K562 (cell line): ENCODE data around the gene RAP1GAP2. TPM values are rescaled to one million over a fixed set of nuclear protein-coding genes. Genes with fewer than 3 reads are reported as not detected.

ENCODE experiments used
- ATAC-seq: fragments of 200-7000 bp; cut with Tn5 transposase; 3 replicates; pipeline ENCODE4 v1.9.1; 2020; ENCODE audit warnings: moderate library complexity
- BruUV-seq: library from RNA; stranded (reverse); fragments of 400-500 nt; replicated peaks from 2 replicates; lab custom pipeline; 2021; lab: Mats Ljungman, UMichigan
- CTCF ChIA-PET: fragments of 300-600 bp; formaldehyde crosslinking; extraction: SDS; loops from one replicate; lab custom pipeline; 2021; ENCODE audit warnings: low intra/inter-chr PET ratio; lab: Yijun Ruan, JAX
- POLR2A ChIA-PET: fragments of 300-600, 350-650 bp; sonication (Branson Sonifier 250); formaldehyde crosslinking; extraction: SDS; loops from one replicate; lab custom pipeline; 2021; ENCODE audit warnings: antibody characterized with exemption, inconsistent platforms; lab: Yijun Ruan, JAX
- DNase-seq, 4 experiments: peaks; one replicate each; pipeline versions ENCODE4 v3.0.0 to v3.0.0-alpha.2; 2011 to 2018; ENCODE audit warnings: low spot score in 3 of 4, mixed read lengths in 3 of 4; ENCODE audit errors: extremely low read depth in 1 of 4
- FAIRE-seq: peaks from 2 replicates; lab custom pipeline; 2011; peaks lifted over from hg19 to GRCh38; lab: Jason Lieb, UNC
- H2AFZ ChIP-seq: 2 replicates; pipeline ENCODE4 v1.6.0; 2011; ENCODE audit warnings: low read depth, low read length, control low read depth, inconsistent platforms
- H3K27ac ChIP-seq: fragments of 200-600 bp; 3 replicates; pipeline ENCODE4 v1.8.0; 2011; ENCODE audit warnings: low read depth, mild to moderate bottlenecking, control low read depth, inconsistent platforms, low read length, moderate library complexity, mixed read lengths; ENCODE audit errors: extremely low read depth
- H3K27me3 ChIP-seq, 2 experiments: fragments of 300-600 bp in 1 of 2; 2 replicates in 1 of 2; 3 replicates in 1 of 2; pipeline versions ENCODE4 v1.6.0 to v1.8.0; 2011; ENCODE audit warnings: inconsistent platforms in 2 of 2, low read length in 2 of 2, mild to moderate bottlenecking in 1 of 2, mixed read lengths in 1 of 2, moderate library complexity in 1 of 2; ENCODE audit not compliant: control insufficient read depth in 2 of 2, insufficient read depth in 2 of 2
- H3K36me3 ChIP-seq: fragments of 300-600 bp; 3 replicates; pipeline ENCODE4 v1.8.0; 2011; ENCODE audit warnings: mild to moderate bottlenecking, low read length, inconsistent platforms; ENCODE audit not compliant: control insufficient read depth, insufficient read depth
- H3K4me1 ChIP-seq, 2 experiments: fragments of 200-600 bp in 1 of 2; replicated peaks in 1 of 2; 2 replicates in 1 of 2; 3 replicates in 1 of 2; pipeline versions ENCODE4 v1.5.1 to v1.8.0; 2011; ENCODE audit warnings: inconsistent platforms in 2 of 2, low read length in 2 of 2, mild to moderate bottlenecking in 1 of 2, mixed read lengths in 1 of 2, moderate library complexity in 1 of 2; ENCODE audit not compliant: control insufficient read depth in 2 of 2, insufficient read depth in 2 of 2
- H3K4me2 ChIP-seq: 2 replicates; pipeline ENCODE4 v1.6.1; 2011; ENCODE audit warnings: low read length, control low read depth, inconsistent platforms, mixed read lengths; ENCODE audit not compliant: insufficient read depth
- H3K4me3 ChIP-seq: fragments of 200-600 bp; sonication (generic), shearing (Covaris generic); 2 replicates; pipeline ENCODE4 v1.5.1; 2016; ENCODE audit warnings: control low read depth, inconsistent platforms
- H3K79me2 ChIP-seq: fragments of 200-600 bp; 3 replicates; pipeline ENCODE4 v1.8.0; 2011; ENCODE audit warnings: low read length, inconsistent platforms; ENCODE audit not compliant: control insufficient read depth, insufficient read depth
- H3K9ac ChIP-seq, 2 experiments: 2 replicates each; pipeline versions ENCODE4 v1.6.0 to v1.6.1; 2011; ENCODE audit warnings: low read depth in 2 of 2, low read length in 2 of 2, control low read depth in 1 of 2, inconsistent platforms in 1 of 2, mild to moderate bottlenecking in 1 of 2, mixed read lengths in 1 of 2; ENCODE audit not compliant: insufficient read depth in 1 of 2
- H3K9me1 ChIP-seq: one replicate; pipeline ENCODE4 v1.6.0; 2011; ENCODE audit warnings: inconsistent platforms, mild to moderate bottlenecking, low read length, moderate library complexity; ENCODE audit not compliant: control insufficient read depth, insufficient read depth
- H3K9me3 ChIP-seq: replicated peaks from 2 replicates; pipeline ENCODE4 v1.5.1; 2011; ENCODE audit warnings: low read depth, low read length, inconsistent platforms; ENCODE audit not compliant: control insufficient read depth, insufficient read depth
- H4K20me1 ChIP-seq: replicated peaks from 2 replicates; pipeline ENCODE4 v1.6.1; 2011; ENCODE audit warnings: low read length, inconsistent platforms, mixed read lengths; ENCODE audit not compliant: control insufficient read depth, insufficient read depth
- CHD1 ChIP-seq: fragments of 200-600 bp; sonication (generic); IDR thresholded peaks from one replicate; pipeline ENCODE4 v1.6.1; 2012; ENCODE audit warnings: mild to moderate bottlenecking, moderate library complexity, low read length, inconsistent platforms
- CREB1 ChIP-seq, 2 experiments: sonication (generic) in 1 of 2; formaldehyde crosslinking in 1 of 2; IDR thresholded peaks; 2 replicates each; pipeline versions ENCODE4 v1.6.1 to v1.8.0; 2012 to 2022; ENCODE audit warnings: inconsistent platforms in 1 of 2, mild to moderate bottlenecking in 1 of 2, missing genetic modification reagents in 1 of 2, moderate library complexity in 1 of 2
- ETS2 ChIP-seq: IDR thresholded peaks from 2 replicates; pipeline ENCODE4 v1.6.1; 2016; ENCODE audit warnings: borderline replicate concordance, missing genetic modification characterization, mild to moderate bottlenecking, moderate library complexity, missing compliant biosample characterization; ENCODE audit not compliant: poor library complexity, severe bottlenecking
- HNRNPUL1 ChIP-seq: fragments of 200-400 bp; formaldehyde crosslinking; IDR thresholded peaks from 2 replicates; pipeline ENCODE4 v1.6.1; 2017; ENCODE audit warnings: low read length
- KLF6 ChIP-seq: fragments of 250-450 bp; sonication (Bioruptor Pico); IDR thresholded peaks from 2 replicates; pipeline ENCODE4 v1.4.0; 2020; ENCODE audit warnings: mild to moderate bottlenecking, moderate library complexity, borderline replicate concordance
- NCOA6 ChIP-seq: fragments of 450-650 bp; IDR thresholded peaks from 2 replicates; pipeline ENCODE4 v1.6.1; 2017; ENCODE audit warnings: mild to moderate bottlenecking
- RFX1 ChIP-seq: fragments of 450-650 bp; IDR thresholded peaks from 2 replicates; pipeline ENCODE4 v1.6.1; 2016; ENCODE audit warnings: mild to moderate bottlenecking, moderate library complexity
- SNIP1 ChIP-seq: fragments of 450-650 bp; IDR thresholded peaks from 2 replicates; pipeline ENCODE4 v1.7.1; 2017; ENCODE audit warnings: low read depth, mild to moderate bottlenecking
- THAP12 ChIP-seq: fragments of 250-450 bp; sonication (Bioruptor Pico); IDR thresholded peaks from 2 replicates; pipeline ENCODE4 v1.9.0; 2021; ENCODE audit warnings: mild to moderate bottlenecking, inconsistent platforms
- WGBS: fragments of 100-300 bp; shearing (Covaris generic); methylation state at CpG from one replicate; pipeline ENCODE4 v1.1.6; 2016; ENCODE audit warnings: low coverage, mixed read lengths; ENCODE audit not compliant: insufficient coverage; ENCODE audit errors: missing lambda C conversion rate; 5-methylcytosine and 5-hydroxymethylcytosine counted together
- in situ Hi-C: fragments of 300-500 bp; cut with MboI; formaldehyde crosslinking; loops from 4 replicates; pipeline ENCODE4 v1.15.0; 2018; ENCODE audit warnings: inconsistent platforms, mixed read lengths
- intact Hi-C: fragments of 100-400 bp; cut with micrococcal nuclease; formaldehyde crosslinking; loops from 2 replicates; pipeline ENCODE4 v1.14.2; 2022
- polyA plus RNA-seq, 8 experiments: library from polyadenylated mRNA; depleted of rRNA in 4 of 8; stranded (reverse) in 5 of 8; unstranded in 3 of 8; fragments of >200 nt; fragmentation: Nextera tagmentation in 2 of 8; fragmentation: Illumina TruSeq in 1 of 8; extraction: Ambion mirVana in 2 of 8; extraction: Trizol in 1 of 8; gene quantifications; 2 replicates each; pipeline versions ENCODE4 v1.2.1 to v1.2.3, GENCODE V29; 2011 to 2014; ENCODE audit warnings: inconsistent platforms in 1 of 8, missing spikeins in 1 of 8
- total RNA-seq, 7 experiments: library from RNA; depleted of rRNA in 6 of 7; stranded (reverse); fragments of >200 nt in 6 of 7; fragmentation: Illumina TruSeq in 2 of 7; extraction: Trizol in 2 of 7; gene quantifications; 2 replicates each; pipeline versions ENCODE4 v1.2.1 to v1.2.3, GENCODE V29; 2011 to 2021; ENCODE audit warnings: low replicate concordance in 1 of 7

Gene RAP1GAP2
- total and polyA plus RNA-seq, 9 of the 15 experiments (the other 6 are each of a cell fraction or from before 2014, with no cell fraction given), result 0.01 to 1.3 (median 0.42) TPM; not detected in 1

- CTCF ChIA-PET, result no interaction called here
- BruUV-seq, result no TSS peak
These were observed 107.9 kb downstream of the RAP1GAP2 start for GRCh38 chr17:2904135-2904534.

GRCh38 chr17:2905269-2905668 lies 109.0 kb downstream of the RAP1GAP2 start:
- Histone ChIP-seq H3K36me3 (no peaks in the 10 kb centered on the region), H4K20me1 (no peaks in the 10 kb centered on the region), H3K4me3 (no peak overlapping the region), H3K9me3 (no peaks in the 10 kb centered on the region), H2AFZ (no peak overlapping the region), H3K27me3 (peaks cover 0 to 14% of the 10 kb centered on the region in 2 experiments; a peak in 2 of 5 replicates), H3K4me1 (no peaks in the 10 kb centered on the region), H3K79me2 (no peaks in the 10 kb centered on the region), H3K4me2 (no peak overlapping the region), H3K9ac (no peak overlapping the region; a peak in 1 of 4 replicates), H3K9me1 (no peaks in the 10 kb centered on the region), H3K27ac (no peak overlapping the region)
- TF ChIP-seq ETS2 (tag), result no peak
- TF ChIP-seq KLF6 (CRISPR knock-in tag), result no peak
- TF ChIP-seq SNIP1, result no peak
- TF ChIP-seq CHD1, result no peak
- no peak for TF ChIP-seq THAP12
- TF ChIP-seq NCOA6, result no peak
- no peak for TF ChIP-seq CREB1 (IDR thresholded peaks at IDR 0.05)
- no peak for TF ChIP-seq CREB1 (CRISPR knock-in tag; IDR thresholded peaks at IDR 0.05)
- in situ Hi-C loops, result no loop called here
- BruUV-seq, result no TSS peak
- intact Hi-C loops, result no loop called here
- no peak for ATAC-seq
- ChIA-PET CTCF (no interaction called here), POLR2A (no interaction called here)
- no peak for FAIRE-seq
- 0% methylated on average over 5 of the region's 13 CpGs for WGBS
- DNase-seq, result no peak

More at GRCh38 chr17:2904135-2904534, 107.9 kb downstream of the RAP1GAP2 start:
- intact Hi-C loops, result no loop called here
- ATAC-seq (no peak), FAIRE-seq (no peak), DNase-seq (no peak)
- H3K4me1 ChIP-seq, result no peaks in the 10 kb centered on the region
- no peak overlapping the region for H3K4me2 ChIP-seq
- H3K4me3 ChIP-seq, result no peak overlapping the region
- no peaks in the 10 kb centered on the region for H3K79me2 ChIP-seq
- TF ChIP-seq RFX1 (peak; percentile 70), HNRNPUL1 (no peak)
- H3K27ac ChIP-seq, result no peak overlapping the region
- H2AFZ ChIP-seq, result no peak overlapping the region
- no peaks in the 10 kb centered on the region for H3K9me3 ChIP-seq
- no peaks in the 10 kb centered on the region for H3K9me1 ChIP-seq
- no peak overlapping the region for H3K9ac ChIP-seq
- in situ Hi-C loops, result no loop called here
- H4K20me1 ChIP-seq, result no peaks in the 10 kb centered on the region
- POLR2A ChIA-PET, result no interaction called here
- no peaks in the 10 kb centered on the region for H3K36me3 ChIP-seq
- 2% methylated on average over 11 of the region's 16 CpGs for WGBS
- peaks cover 0 to 14% of the 10 kb centered on the region in 2 experiments; a peak in 2 of 5 replicates for H3K27me3 ChIP-seq
